ENCODE measurements around the gene CSGALNACT2.
"Not testable (repeated sequence)": the region's sequence is repeated elsewhere in the genome, so short reads cannot be mapped to it uniquely, and the experiment has no call there.

The CSGALNACT2 gene, protein sequence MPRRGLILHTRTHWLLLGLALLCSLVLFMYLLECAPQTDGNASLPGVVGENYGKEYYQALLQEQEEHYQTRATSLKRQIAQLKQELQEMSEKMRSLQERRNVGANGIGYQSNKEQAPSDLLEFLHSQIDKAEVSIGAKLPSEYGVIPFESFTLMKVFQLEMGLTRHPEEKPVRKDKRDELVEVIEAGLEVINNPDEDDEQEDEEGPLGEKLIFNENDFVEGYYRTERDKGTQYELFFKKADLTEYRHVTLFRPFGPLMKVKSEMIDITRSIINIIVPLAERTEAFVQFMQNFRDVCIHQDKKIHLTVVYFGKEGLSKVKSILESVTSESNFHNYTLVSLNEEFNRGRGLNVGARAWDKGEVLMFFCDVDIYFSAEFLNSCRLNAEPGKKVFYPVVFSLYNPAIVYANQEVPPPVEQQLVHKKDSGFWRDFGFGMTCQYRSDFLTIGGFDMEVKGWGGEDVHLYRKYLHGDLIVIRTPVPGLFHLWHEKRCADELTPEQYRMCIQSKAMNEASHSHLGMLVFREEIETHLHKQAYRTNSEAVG

DNA sequence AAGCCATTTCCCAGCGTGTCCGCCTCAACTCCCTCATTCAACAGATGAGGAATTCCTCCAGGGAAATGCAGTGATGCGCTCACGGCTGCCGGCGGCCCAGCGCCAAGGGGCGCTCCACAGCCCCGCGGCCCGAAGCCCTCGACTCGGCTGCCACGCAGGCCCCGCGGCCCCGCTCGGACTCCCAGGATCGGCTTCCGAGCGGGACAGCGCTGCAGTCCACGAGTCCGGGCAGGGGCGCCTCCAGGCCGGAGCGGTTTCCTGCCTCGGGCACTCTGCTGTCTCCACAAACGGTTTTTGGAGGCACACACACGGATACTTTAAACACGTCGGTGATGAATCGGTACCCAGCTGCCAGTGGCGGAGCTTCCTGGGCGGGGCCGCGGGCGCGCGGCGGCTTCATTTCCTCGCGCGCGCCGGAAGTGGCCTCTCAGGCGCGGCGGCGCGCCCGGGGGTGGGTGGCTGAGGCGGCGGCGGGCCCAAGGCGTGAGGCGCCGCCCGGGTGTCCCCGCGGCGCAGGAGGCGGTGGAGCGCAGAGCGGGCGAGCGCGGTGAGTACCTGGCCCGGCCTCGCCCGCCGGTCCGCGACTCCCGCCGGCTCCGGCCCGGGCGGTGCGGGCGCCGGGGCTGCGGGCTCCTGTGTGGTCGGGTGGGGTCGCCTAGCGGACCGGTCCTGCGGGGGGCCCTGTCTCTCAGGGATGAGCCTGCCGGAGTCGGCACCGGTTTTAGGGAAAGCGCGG lies at the start of gene CSGALNACT2:
TSS of gene CSGALNACT2 (plus strand) at position 425 of the 736 bp plus-strand sequence. CDS start 16,705 bp downstream, outside the sequence.
- DNase-seq (ENCODE audit: low read depth, low spot score): peak; percentile 17

DNA sequence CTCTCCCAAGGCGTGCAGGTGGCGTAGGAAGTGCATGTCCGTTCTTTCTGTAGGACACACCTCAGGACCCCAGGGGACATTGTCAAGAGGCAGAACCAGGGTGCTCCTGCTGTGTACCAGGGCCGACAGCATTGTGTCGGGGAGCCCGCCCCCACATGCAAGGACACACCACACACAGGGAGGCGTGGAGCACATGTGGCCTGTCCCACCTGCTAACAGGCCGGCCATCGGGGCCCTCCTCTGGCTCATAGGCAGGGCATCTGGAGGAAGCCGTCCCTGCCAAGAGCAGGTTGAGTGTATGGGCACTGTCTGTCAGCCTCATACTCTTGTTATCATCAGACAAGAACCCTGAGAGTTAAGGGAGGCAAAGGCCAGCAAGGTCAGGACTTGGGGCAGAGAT lies 48.7 kb upstream of the CSGALNACT2 start:
- no peak for DNase-seq (ENCODE audit: low read depth, low spot score)

DNA sequence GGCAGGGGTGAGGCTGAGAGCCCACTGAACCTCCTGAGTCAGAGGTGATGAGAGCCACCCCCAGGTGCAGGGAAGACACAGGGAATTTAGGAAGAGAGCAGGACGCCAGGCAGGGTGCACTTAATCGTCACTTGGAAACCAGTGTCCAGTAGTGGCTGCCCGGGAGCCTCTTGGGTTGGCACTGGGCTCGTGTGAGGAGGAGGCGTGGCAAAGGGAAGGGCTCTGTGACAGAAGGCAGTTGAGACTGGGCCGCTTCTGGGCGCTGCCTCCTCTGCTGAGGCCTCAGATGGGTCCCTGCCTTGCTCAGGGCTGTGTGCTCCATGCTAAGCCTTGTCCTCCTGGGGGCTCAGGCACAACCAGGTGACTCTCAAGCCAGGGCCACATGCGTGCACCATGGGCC lies 48.1 kb upstream of the CSGALNACT2 start:
- no peak for DNase-seq (ENCODE audit: low read depth, low spot score)

DNA sequence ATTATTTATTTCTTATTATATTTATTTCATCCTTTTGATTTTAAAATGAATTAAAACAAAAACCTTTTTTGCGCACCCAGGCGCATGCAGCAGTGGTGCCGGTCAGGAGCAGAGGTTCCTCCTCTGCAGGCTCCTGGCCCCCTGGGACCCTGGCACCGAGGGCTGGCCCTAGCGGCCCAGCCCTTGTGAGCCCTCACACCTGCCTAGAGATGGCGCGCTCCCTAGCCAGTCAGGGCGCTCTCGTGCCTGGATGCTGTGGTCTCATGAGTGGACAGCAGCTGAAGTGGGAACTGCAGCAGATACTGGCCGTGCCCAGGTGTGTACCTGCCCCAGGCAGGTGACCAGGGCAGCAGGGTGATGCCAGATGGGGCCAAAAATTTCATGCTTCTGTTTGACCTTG lies 47.6 kb upstream of the CSGALNACT2 start:
- DNase-seq (ENCODE audit: low read depth, low spot score): no peak

DNA sequence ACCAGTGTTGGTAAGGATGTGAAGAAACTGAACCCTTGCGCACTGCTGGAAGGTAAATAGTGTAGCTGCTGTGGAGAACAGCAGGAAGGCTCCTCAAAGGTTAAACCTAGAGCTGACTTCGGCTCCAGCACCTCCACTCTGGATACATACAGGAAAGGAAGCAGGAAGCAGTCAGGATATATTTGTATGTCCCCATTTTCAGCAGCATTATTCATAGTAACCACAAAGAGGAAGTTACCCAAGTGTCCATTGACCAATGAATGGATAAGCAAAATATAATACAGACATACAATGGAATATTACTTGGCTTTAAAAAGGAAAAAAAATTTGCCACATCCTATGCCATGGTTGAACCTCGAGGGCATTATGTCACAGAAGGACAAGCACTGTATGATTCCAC lies 46.4 kb upstream of the CSGALNACT2 start:
- DNase-seq (ENCODE audit: low read depth, low spot score): no peak

DNA sequence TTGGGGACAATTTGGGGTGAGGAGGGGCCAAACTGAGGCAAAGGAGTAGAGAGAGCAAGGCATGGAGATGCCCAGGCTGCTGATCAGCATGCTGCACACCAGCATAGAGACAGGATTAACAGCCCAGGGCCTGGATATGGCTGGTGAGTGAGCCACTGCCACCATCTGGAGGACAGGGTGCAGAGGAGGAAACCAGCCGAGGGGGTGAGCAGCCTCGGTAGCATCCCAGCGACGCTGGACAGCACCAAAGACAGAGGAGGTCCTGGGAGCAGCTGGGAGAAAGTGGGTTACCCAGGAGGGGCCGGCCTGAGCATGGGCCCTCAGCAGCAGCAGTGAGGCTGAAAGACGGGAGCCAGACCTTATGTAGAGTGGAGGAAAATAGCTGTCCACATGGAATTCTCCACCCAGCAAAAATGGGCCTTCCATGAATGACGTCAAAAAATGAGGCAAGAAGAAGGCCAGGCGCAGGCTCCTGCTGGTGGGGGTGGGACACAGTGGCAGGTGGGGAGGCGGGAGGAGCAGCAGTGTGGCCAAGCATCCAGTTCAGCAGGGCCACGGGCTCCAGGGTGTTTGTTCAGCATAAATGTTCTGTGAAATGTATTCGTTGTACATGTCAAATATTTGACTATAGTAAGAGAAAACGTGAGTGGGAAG lies 44.7 kb upstream of the CSGALNACT2 start:
- no peak for DNase-seq (ENCODE audit: low read depth, low spot score)

DNA sequence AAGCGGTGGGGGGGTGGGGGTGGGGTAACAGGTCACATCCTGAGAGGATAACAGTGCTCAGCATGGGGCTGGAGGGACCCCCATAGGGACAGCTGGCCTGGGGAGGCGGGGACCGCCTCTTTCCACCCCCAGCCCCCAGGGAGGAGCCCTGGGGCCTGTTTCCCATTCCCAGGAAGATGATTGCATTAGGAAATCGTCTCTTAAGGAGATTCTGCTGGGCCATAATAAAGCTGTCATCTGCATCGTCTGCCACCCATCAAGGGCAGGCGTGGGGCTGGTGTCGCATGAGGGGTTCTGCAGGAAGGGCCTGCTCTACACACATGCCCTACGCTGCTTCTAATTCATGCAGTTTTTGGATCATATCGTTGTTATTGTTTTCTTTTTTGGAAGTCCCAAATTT lies 44.2 kb upstream of the CSGALNACT2 start:
- no peak for DNase-seq (ENCODE audit: low read depth, low spot score)

DNA sequence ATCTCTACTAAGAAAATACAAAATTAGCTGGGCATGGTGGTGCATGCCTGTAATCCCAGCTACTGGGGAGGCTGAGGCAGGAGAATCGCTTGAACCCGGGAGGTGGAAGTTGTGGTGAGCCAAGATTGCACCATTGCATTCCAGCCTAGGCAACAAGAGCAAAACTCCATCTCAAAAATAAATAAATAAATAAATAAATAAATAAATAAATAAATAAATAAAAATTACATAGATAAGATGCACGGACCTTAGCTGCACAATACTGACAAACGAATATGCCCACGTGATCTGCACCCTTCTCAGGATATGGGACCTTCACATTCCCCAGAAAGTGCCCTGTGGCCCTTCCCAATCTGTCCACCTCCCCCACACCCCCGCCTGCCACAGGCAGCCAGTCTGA lies 38.9 kb upstream of the CSGALNACT2 start:
- DNase-seq (ENCODE audit: low read depth, low spot score): not testable (repeated sequence)

DNA sequence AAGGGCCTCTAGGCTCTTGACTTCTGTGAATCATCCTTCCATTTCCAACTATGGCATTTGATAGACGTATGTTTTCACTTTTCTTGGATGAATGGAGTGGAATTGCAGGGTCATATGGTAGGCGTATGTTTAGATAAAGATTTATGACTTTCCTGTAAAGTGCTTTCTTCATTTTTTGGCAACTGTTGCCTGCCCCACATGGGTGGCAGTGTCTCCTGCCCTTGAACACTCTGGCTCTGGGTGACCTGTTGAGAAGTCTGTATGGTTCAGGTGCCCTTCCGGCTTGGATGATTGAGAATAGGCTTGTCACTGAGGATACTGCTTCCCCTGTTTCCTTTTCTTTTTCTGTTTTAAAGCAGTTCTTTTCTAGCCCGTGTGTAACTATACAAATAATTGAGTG lies 38.3 kb upstream of the CSGALNACT2 start:
- no peak for DNase-seq (ENCODE audit: low read depth, low spot score)

DNA sequence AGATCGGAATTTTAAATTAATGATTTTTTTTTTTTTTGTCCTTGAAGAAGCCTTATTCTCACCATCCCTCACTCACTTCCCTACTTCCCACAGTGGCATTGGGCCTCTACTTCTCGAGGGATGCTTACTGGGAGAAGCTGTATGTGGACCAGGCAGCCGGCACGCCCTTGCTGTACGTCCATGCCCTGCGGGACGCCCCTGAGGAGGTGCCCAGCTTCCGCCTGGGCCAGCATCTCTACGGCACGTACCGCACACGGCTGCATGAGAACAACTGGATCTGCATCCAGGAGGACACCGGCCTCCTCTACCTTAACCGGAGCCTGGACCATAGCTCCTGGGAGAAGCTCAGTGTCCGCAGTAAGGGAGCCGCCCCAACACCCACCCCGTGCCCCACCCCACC lies 37.9 kb upstream of the CSGALNACT2 start:
- DNase-seq (ENCODE audit: low read depth, low spot score): no peak

DNA sequence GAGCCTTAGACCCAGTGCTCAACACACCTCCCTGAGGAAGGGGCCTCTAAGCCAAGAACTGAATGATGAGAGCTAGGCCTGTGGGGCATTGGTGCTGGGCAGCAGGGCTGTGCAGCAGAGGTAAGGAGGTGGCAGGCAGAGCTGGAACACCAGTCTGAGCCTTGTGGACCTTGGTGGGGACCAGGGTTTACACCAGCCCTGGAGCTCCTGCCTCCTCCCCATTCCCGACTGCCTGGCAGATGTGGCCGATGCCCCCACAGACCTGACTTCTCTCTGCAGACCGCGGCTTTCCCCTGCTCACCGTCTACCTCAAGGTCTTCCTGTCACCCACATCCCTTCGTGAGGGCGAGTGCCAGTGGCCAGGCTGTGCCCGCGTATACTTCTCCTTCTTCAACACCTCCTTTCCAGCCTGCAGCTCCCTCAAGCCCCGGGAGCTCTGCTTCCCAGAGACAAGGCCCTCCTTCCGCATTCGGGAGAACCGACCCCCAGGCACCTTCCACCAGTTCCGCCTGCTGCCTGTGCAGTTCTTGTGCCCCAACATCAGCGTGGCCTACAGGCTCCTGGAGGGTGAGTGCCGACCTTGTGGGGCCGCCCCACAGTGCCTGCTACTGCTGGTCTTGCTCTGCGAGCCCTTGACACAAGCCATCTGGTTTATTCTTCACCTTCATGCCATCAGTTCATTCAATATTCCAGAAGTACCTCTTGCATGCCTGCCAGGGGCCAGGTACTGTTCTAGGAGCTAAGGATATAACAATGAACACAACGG lies 36.0 kb upstream of the CSGALNACT2 start:
- DNase-seq (ENCODE audit: low read depth, low spot score): no peak

DNA sequence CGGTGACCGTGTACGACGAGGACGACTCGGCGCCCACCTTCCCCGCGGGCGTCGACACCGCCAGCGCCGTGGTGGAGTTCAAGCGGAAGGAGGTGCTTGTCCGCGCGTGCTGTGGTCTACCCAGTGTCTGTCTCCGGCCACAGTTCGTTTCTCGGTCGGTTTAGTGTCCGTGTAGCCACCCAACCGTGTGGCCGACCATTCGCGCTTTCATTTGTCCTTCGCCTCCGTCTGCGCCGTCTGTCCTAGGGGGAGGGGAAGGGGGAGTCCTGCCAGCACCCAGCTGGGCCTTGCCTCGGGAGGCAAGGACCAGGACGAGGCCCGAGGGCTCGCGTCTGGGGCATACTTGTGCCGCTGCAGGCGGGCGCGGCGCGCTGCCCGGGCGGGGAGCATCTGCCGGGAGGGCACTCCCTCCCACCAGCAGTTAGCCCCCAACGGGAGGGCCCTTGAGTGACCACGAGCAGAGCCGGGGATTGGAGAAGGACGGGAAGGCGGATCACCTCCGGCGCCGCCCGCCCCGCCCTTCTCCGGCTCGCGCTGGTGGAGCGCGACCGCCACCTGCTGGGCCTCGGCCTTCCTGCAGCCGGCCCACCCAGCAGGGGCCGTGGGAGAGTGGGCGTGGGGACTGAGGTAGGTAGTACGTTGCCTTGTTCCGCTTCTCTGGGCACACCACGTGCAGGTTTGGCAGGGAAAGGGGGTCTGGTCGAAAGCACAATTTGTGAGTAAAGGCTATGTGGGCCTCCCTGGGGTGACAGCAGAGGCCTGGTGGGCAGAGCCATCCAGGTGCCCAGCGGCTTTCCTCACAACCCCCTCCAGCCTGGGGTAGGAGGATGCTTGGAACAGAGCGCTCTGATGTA lies 32.9 kb upstream of the CSGALNACT2 start:
- peak; percentile 38 for DNase-seq (ENCODE audit: low read depth, low spot score)

DNA sequence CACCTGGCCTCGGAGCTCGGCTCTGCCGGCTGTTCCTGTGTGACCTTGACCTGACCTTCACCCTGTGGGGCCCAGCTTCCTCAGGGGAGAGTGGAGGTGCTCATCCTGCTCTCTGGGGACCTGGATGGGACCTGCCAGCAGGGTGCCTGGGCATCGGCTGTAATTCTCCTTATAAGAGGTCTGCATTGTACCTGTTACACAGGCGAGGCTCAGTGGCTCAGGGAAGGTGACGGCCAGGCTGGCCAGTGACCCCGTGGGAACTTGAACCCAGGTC lies 32.4 kb upstream of the CSGALNACT2 start:
- DNase-seq (ENCODE audit: low read depth, low spot score): no peak

DNA sequence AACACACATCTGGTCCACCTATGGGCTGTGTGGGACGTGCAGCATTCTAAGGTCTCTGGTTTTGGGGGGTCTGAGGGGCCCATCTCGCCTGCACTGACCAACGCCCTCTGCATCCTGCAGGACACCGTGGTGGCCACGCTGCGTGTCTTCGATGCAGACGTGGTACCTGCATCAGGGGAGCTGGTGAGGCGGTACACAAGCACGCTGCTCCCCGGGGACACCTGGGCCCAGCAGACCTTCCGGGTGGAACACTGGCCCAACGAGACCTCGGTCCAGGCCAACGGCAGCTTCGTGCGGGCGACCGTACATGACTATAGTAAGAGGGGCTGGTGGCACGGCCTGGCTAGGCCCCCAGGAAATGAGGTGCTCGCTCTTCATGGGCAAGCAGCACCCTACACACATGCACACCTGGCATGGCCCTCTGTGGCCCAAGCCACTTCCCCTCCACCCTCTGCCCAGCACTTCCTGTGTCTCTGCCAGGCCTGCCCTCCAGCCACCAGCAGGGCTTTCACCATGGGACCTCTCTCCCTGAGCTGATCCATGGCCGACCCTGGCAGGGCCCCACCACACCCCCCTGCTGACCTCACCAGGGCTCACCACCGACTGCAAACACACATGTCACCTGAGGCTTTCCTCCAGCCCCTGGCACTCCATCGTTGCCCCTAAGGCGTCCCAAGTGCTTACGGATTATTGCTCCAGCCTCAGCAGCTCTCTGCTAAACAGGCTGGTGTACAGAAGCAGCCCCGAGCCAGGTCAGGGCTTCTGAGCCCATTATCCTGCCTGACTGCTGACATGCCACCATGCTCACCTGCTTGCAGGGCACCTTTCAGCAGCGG lies 31.8 kb upstream of the CSGALNACT2 start:
- no peak for DNase-seq (ENCODE audit: low read depth, low spot score)

DNA sequence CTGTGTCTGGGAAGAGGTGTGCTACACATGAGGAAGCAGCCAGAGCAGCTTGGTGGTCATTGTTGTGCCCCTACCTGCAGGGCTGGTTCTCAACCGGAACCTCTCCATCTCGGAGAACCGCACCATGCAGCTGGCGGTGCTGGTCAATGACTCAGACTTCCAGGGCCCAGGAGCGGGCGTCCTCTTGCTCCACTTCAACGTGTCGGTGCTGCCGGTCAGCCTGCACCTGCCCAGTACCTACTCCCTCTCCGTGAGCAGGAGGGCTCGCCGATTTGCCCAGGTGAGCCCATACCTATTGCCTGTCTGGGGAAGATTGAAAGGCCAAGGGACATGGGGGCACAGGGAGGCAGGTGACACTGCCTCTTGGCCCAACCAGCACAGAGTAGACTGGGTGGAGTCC lies 29.3 kb upstream of the CSGALNACT2 start:
- no peak for DNase-seq (ENCODE audit: low read depth, low spot score)

DNA sequence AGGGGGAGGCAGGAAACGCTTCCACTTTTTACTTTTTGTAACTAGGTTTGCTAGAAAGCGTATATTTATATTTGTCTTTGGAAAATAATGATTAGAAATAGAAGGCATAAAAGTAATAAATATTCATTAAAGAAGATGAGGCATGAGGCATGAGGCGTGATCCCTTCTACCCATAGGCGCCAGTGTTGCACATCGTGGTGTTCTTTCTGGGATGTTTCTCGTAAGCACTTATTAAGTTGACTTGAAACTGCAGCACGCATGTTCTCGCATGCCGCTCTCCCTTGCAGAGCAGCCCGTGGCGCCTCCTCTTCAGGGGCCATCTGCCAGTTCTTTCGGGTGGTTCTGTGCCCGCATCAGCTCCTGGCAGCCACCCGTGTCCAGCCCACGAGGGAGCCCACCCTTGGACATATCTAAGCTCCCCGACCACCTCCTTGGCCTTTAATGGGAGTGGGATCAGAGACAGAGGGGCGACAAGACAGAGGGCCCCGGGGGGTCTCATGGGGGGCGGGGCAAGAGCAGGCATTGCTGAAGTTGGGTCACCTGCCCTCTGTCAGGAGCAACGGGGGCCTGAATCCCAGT lies 28.5 kb upstream of the CSGALNACT2 start:
- no peak for DNase-seq (ENCODE audit: low read depth, low spot score)

DNA sequence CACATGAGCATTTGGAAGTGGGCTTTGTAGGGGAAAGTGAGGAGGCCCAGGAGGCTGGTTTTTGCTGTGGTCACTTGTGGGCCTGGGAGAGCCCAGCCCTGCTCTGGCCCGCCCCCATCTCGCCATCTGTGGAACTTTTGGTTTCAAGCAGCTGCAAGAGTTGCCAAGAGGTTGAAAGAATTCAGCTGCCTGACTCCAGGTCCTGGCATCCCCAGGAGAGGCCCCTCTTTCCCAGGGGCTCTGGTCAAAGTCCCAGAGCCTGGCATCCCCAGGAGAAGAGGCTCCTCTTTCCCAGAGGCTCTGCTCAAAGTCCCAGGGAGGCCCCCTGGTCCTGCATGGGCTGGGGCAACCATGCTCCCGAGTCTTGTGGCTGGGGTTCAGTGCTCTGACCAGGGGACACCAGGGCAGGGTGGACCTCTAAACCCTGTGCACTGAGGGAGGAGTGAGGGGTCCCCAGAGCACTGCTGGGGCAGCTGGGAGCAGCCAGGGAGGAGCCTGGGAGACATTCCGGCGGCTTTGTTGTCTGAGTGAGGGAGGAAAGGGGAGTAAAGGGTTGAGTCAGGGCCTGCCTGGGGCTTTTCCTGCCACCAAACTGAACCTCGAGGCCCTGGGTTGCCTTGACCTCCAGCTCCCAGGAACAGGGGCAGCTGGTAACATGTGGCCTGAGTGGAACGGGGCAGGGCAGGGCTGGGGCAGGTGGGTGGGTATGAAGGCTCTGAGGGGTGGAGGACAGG lies 27.7 kb upstream of the CSGALNACT2 start:
- no peak for DNase-seq (ENCODE audit: low read depth, low spot score)

DNA sequence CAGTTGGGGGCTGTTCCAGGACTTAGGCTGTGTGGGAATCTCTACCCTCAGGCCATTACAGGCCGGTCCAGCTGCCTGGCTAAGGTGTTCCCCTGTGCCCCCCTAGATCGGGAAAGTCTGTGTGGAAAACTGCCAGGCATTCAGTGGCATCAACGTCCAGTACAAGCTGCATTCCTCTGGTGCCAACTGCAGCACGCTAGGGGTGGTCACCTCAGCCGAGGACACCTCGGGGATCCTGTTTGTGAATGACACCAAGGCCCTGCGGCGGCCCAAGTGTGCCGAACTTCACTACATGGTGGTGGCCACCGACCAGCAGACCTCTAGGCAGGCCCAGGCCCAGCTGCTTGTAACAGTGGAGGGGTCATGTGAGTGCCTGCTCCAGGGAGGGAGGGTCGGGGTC lies 27.1 kb upstream of the CSGALNACT2 start:
- no peak for DNase-seq (ENCODE audit: low read depth, low spot score)
